Fibroblast of lung (primary cell): ENCODE measurements around the gene POGLUT2.

Experiments
- EZH2 ChIP-seq: IDR thresholded peaks from 2 replicates; pipeline ENCODE4 v1.5.1; 2012; ENCODE audit warnings: low read length, control low read depth, mild to moderate bottlenecking; ENCODE audit errors: missing control alignments
- TF ChIP-seq, protein P1 (sequence below), 2 donors: IDR thresholded peaks in 1 of 2; conservative IDR thresholded peaks in 1 of 2; 1 replicate in 1 of 2; 2 replicates in 1 of 2; pipeline ENCODE4 v1.5.1; 2011 to 2012; ENCODE audit warnings: low read length in 2 of 2, control low read depth in 1 of 2, inconsistent platforms in 1 of 2, low read depth in 1 of 2, mild to moderate bottlenecking in 1 of 2

DNA sequence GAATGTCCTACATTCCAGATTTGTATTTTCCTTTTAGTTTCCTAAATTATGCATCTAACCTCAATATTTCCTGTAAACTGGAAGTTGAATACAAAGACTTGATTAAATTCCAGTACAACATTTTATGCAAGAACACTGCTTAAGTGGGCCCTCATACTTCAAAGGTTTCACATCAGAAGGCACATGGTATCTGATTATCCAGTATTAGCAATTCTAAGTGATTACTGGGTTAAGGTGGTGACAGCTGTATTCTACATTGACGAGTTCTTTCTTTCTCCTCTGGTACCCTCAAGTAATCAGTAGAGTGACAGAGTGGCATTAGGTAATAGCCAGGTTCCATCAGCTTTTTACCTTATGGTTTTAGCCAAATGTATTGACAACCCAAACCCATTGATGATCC is 18.5 kb upstream of the POGLUT2 start:
- TF ChIP-seq, protein P1, sequence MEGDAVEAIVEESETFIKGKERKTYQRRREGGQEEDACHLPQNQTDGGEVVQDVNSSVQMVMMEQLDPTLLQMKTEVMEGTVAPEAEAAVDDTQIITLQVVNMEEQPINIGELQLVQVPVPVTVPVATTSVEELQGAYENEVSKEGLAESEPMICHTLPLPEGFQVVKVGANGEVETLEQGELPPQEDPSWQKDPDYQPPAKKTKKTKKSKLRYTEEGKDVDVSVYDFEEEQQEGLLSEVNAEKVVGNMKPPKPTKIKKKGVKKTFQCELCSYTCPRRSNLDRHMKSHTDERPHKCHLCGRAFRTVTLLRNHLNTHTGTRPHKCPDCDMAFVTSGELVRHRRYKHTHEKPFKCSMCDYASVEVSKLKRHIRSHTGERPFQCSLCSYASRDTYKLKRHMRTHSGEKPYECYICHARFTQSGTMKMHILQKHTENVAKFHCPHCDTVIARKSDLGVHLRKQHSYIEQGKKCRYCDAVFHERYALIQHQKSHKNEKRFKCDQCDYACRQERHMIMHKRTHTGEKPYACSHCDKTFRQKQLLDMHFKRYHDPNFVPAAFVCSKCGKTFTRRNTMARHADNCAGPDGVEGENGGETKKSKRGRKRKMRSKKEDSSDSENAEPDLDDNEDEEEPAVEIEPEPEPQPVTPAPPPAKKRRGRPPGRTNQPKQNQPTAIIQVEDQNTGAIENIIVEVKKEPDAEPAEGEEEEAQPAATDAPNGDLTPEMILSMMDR (conservative IDR thresholded peaks at IDR 0.05 in 1 of 2, IDR thresholded peaks at IDR 0.05 in 1 of 2; ENCODE audit: low read depth in 1 of 2, low read length in 2 of 2), result no peak
- no peak for TF ChIP-seq EZH2
